Neural cell (in vitro differentiated cells): Measurements from ENCODE around the gene FBRSL1. TPM values are rescaled to one million over a fixed set of nuclear protein-coding genes. Genes with fewer than 3 reads are reported as not detected.

ENCODE experiments used
- H2AFZ ChIP-seq: fragments of 200-600, 300-800 bp; sonication (generic), shearing (Covaris generic); 2 replicates; pipeline ENCODE4 v1.6.0; 2014; ENCODE audit warnings: low read depth, mild to moderate bottlenecking, antibody characterized with exemption, low read length, moderate library complexity
- H3F3A ChIP-seq: fragments of 200-600 bp; shearing (Covaris generic); 2 replicates; pipeline ENCODE4 v1.6.1; 2016; ENCODE audit warnings: mild to moderate bottlenecking, moderate library complexity, mixed read lengths, antibody characterized with exemption, low read length; ENCODE audit not compliant: insufficient read depth, poor library complexity, severe bottlenecking
- H3K27ac ChIP-seq: fragments of 200-600, 300-800 bp; sonication (generic), shearing (Covaris generic); 2 replicates; pipeline ENCODE4 v1.5.1; 2014; ENCODE audit warnings: mild to moderate bottlenecking, low read length, moderate library complexity
- H3K27me3 ChIP-seq: fragments of 300-800, 200-600 bp; sonication (generic), shearing (Covaris generic); 2 replicates; pipeline ENCODE4 v1.6.0; 2014; ENCODE audit warnings: mild to moderate bottlenecking, low read depth, low read length, moderate library complexity; ENCODE audit not compliant: insufficient read depth
- H3K36me3 ChIP-seq: fragments of 300-800, 200-600 bp; sonication (generic), shearing (Covaris generic); 2 replicates; pipeline ENCODE4 v1.5.1; 2014; ENCODE audit warnings: mild to moderate bottlenecking, antibody characterized with exemption, low read length, moderate library complexity; ENCODE audit not compliant: insufficient read depth
- H3K4me2 ChIP-seq: fragments of 300-800, 200-600 bp; sonication (generic), shearing (Covaris generic); 2 replicates; pipeline ENCODE4 v1.6.0; 2014; ENCODE audit warnings: mild to moderate bottlenecking, low read length
- H3K4me3 ChIP-seq: fragments of 300-800, 200-600 bp; sonication (generic), shearing (Covaris generic); 2 replicates; pipeline ENCODE4 v1.5.1; 2014; ENCODE audit warnings: mild to moderate bottlenecking, low read length, moderate library complexity
- H3K79me2 ChIP-seq: fragments of 200-600 bp; shearing (Covaris generic); replicated peaks from 2 replicates; pipeline ENCODE4 v1.6.0; 2014; ENCODE audit warnings: mild to moderate bottlenecking, low read length, moderate library complexity; ENCODE audit not compliant: insufficient read depth
- H3K9ac ChIP-seq: fragments of 300-800, 200-600 bp; sonication (generic), shearing (Covaris generic); 2 replicates; pipeline ENCODE4 v1.6.1; 2016; ENCODE audit warnings: mild to moderate bottlenecking, low read length, mixed read lengths
- H3K9me2 ChIP-seq: fragments of 200-600 bp; shearing (Covaris generic); 2 replicates; pipeline ENCODE4 v1.6.1; 2016; ENCODE audit warnings: mild to moderate bottlenecking, low read length, mixed read lengths; ENCODE audit not compliant: insufficient read depth
- H3K9me3 ChIP-seq: fragments of 200-600, 300-800 bp; sonication (generic), shearing (Covaris generic); 2 replicates; pipeline ENCODE4 v1.6.1; 2016; ENCODE audit warnings: mild to moderate bottlenecking, mixed run types, low read length, moderate library complexity, mixed read lengths
- H4K20me1 ChIP-seq: fragments of 200-600 bp; shearing (Covaris generic); 2 replicates; pipeline ENCODE4 v1.6.1; 2016; ENCODE audit warnings: mild to moderate bottlenecking, mixed run types; ENCODE audit not compliant: insufficient read depth
- CTCF ChIP-seq: fragments of 450-650 bp; IDR thresholded peaks from 2 replicates; pipeline ENCODE4 v1.5.1; 2014; ENCODE audit warnings: antibody characterized with exemption, mild to moderate bottlenecking, moderate library complexity; ENCODE audit not compliant: poor library complexity, severe bottlenecking
- EP300 ChIP-seq: fragments of 450-650 bp; conservative IDR thresholded peaks from 2 replicates; pipeline ENCODE4 v1.6.1; 2014; ENCODE audit warnings: antibody characterized with exemption, mild to moderate bottlenecking, moderate library complexity; ENCODE audit not compliant: poor library complexity, severe bottlenecking
- EZH2 ChIP-seq: fragments of 200-600, 300-800 bp; shearing (Covaris generic), sonication (generic); IDR thresholded peaks from 2 replicates; pipeline ENCODE4 v1.6.1; 2014; ENCODE audit warnings: antibody characterized with exemption, low read length, borderline replicate concordance, mild to moderate bottlenecking; ENCODE audit not compliant: insufficient read depth, poor library complexity, severe bottlenecking
- MXI1 ChIP-seq: fragments of 450-650 bp; conservative IDR thresholded peaks from 2 replicates; pipeline ENCODE4 v1.6.1; 2014; ENCODE audit warnings: antibody characterized with exemption, mild to moderate bottlenecking; ENCODE audit not compliant: poor library complexity, severe bottlenecking
- POLR2AphosphoS5 ChIP-seq: IDR thresholded peaks from 2 replicates; pipeline ENCODE4 v1.6.1; 2012
- RAD21 ChIP-seq: fragments of 450-650 bp; conservative IDR thresholded peaks from 2 replicates; pipeline ENCODE4 v1.6.1; 2014; ENCODE audit warnings: antibody characterized with exemption, mild to moderate bottlenecking, moderate library complexity
- SMC3 ChIP-seq: fragments of 450-650 bp; conservative IDR thresholded peaks from 2 replicates; pipeline ENCODE4 v1.6.1; 2014; ENCODE audit warnings: antibody characterized with exemption, mild to moderate bottlenecking, moderate library complexity; ENCODE audit not compliant: poor library complexity
- TAF1 ChIP-seq: IDR thresholded peaks from 2 replicates; pipeline ENCODE4 v1.6.1; 2012; ENCODE audit warnings: low read depth
- polyA plus RNA-seq: library from polyadenylated mRNA; depleted of rRNA; stranded (reverse); fragments of >200 nt; gene quantifications from 2 replicates; pipeline ENCODE4 v1.2.3, GENCODE V29; 2014
- TF ChIP-seq, protein P1 (sequence below): IDR thresholded peaks from 2 replicates; pipeline ENCODE4 v1.6.1; 2012; ENCODE audit warnings: borderline replicate concordance

FBRSL1 gene
- polyA plus RNA-seq, 1 donor from 2014 or later, result 11.9 TPM

DNA sequence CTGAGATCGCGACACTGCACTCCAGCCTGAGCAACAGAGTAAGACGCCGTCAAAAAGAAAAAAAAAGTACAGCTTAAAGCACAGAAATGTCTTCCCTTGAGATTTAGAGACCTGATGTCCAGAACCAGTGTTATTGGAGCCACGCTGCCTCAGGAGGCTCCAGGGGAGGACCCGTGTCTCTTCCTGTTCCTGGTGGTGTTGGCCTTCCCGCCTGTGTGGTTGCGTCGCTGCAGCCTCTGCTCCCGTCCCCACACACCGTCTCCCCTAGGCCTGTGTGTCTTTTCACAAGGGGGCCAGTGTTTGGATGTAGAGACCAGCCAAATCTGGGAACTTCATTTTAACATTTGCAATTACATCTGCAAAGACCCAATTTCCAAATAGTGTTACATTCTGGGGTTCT, 8.6 kb upstream of the FBRSL1 start:
- Histone ChIP-seq H3K27me3 (no peaks in the 10 kb centered on the region), H3K4me2 (no peak overlapping the region), H3K9me2 (no peaks in the 10 kb centered on the region), H3K9me3 (no peaks in the 10 kb centered on the region), H3F3A (no peaks in the 10 kb centered on the region), H3K36me3 (no peaks in the 10 kb centered on the region), H2AFZ (no peak overlapping the region), H3K79me2 (no peaks in the 10 kb centered on the region), H3K27ac (no peak overlapping the region), H3K9ac (no peak overlapping the region), H3K4me3 (no peak overlapping the region), H4K20me1 (no peaks in the 10 kb centered on the region)
- TF ChIP-seq TAF1, result no peak
- no peak for TF ChIP-seq SMC3
- no peak for TF ChIP-seq EP300
- TF ChIP-seq, protein P1, sequence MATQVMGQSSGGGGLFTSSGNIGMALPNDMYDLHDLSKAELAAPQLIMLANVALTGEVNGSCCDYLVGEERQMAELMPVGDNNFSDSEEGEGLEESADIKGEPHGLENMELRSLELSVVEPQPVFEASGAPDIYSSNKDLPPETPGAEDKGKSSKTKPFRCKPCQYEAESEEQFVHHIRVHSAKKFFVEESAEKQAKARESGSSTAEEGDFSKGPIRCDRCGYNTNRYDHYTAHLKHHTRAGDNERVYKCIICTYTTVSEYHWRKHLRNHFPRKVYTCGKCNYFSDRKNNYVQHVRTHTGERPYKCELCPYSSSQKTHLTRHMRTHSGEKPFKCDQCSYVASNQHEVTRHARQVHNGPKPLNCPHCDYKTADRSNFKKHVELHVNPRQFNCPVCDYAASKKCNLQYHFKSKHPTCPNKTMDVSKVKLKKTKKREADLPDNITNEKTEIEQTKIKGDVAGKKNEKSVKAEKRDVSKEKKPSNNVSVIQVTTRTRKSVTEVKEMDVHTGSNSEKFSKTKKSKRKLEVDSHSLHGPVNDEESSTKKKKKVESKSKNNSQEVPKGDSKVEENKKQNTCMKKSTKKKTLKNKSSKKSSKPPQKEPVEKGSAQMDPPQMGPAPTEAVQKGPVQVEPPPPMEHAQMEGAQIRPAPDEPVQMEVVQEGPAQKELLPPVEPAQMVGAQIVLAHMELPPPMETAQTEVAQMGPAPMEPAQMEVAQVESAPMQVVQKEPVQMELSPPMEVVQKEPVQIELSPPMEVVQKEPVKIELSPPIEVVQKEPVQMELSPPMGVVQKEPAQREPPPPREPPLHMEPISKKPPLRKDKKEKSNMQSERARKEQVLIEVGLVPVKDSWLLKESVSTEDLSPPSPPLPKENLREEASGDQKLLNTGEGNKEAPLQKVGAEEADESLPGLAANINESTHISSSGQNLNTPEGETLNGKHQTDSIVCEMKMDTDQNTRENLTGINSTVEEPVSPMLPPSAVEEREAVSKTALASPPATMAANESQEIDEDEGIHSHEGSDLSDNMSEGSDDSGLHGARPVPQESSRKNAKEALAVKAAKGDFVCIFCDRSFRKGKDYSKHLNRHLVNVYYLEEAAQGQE, result no peak

GRCh38 chr12:132481771-132482745, 7.9 kb upstream of the FBRSL1 start:
- Histone ChIP-seq H2AFZ (no peak overlapping the region), H3K36me3 (no peaks in the 10 kb centered on the region), H3K27me3 (no peaks in the 10 kb centered on the region), H3K9ac (no peak overlapping the region), H4K20me1 (no peaks in the 10 kb centered on the region), H3K79me2 (no peaks in the 10 kb centered on the region), H3K9me2 (no peaks in the 10 kb centered on the region), H3F3A (no peaks in the 10 kb centered on the region), H3K27ac (no peak overlapping the region), H3K9me3 (no peaks in the 10 kb centered on the region), H3K4me3 (no peak overlapping the region), H3K4me2 (no peak overlapping the region)
- no peak for TF ChIP-seq POLR2AphosphoS5
- no peak for TF ChIP-seq TAF1
- no peak for TF ChIP-seq SMC3
- TF ChIP-seq RAD21, result no peak
- no peak for TF ChIP-seq MXI1
- TF ChIP-seq EZH2, result no peak
- no peak for TF ChIP-seq EP300
- TF ChIP-seq, protein P1, result no peak
- no peak for TF ChIP-seq CTCF
